CD4-positive, alpha-beta T cell (primary cell): ENCODE measurements around the gene HBM. TPM values are rescaled to one million over a fixed set of nuclear protein-coding genes. Genes with fewer than 3 reads are reported as not detected.
A peak's percentile ranks its signal among the peaks of the same experiment; 100 is the strongest.

ENCODE experiments used
- ATAC-seq: fragments of 200-7000 bp; cut with Tn5 transposase; one replicate; pipeline ENCODE4 v1.10.0; 2022; ENCODE audit warnings: mild to moderate bottlenecking; ENCODE audit not compliant: poor library complexity
- CTCF ChIA-PET: fragments of 350-600 bp; sonication (Branson Sonifier 250); formaldehyde crosslinking; loops from one replicate; lab custom pipeline; 2021; ENCODE audit warnings: antibody characterized with exemption, inconsistent platforms; lab: Charles Lee
- POLR2A ChIA-PET: fragments of 350-600 bp; sonication (Branson Sonifier 250); formaldehyde crosslinking; loops from one replicate; lab custom pipeline; 2021; ENCODE audit warnings: antibody characterized with exemption, inconsistent platforms; lab: Charles Lee
- DNase-seq, 14 experiments: peaks; one replicate each; pipeline ENCODE4 v3.0.0-alpha.2; 2013 to 2020; ENCODE audit warnings: mixed read lengths in 2 of 14
- H3K27ac ChIP-seq, 2 donors: one replicate each; pipeline versions ENCODE4 v1.5.1 to v1.7.0; 2013; ENCODE audit warnings: low read length in 2 of 2, low read depth in 1 of 2, mild to moderate bottlenecking in 1 of 2
- H3K27me3 ChIP-seq, 2 experiments: 1 replicate in 1 of 2; 2 replicates in 1 of 2; pipeline versions ENCODE4 v1.6.1 to v1.7.0; 2013; ENCODE audit warnings: low read length in 2 of 2, control low read depth in 1 of 2, mild to moderate bottlenecking in 1 of 2, moderate library complexity in 1 of 2; ENCODE audit not compliant: insufficient read depth in 2 of 2, control insufficient read depth in 1 of 2
- H3K36me3 ChIP-seq: one replicate; pipeline ENCODE4 v1.6.1; 2013; ENCODE audit warnings: low read length, control low read depth; ENCODE audit not compliant: insufficient read depth
- H3K4me1 ChIP-seq: one replicate; pipeline ENCODE4 v1.6.1; 2013; ENCODE audit warnings: low read length, control low read depth; ENCODE audit not compliant: insufficient read depth
- H3K4me3 ChIP-seq: one replicate; pipeline ENCODE4 v1.5.1; 2013; ENCODE audit warnings: mild to moderate bottlenecking, low read length, moderate library complexity
- H3K9me3 ChIP-seq, 2 experiments: 1 replicate in 1 of 2; 2 replicates in 1 of 2; pipeline versions ENCODE4 v1.6.1 to v1.7.0; 2013; ENCODE audit warnings: low read length in 2 of 2, mild to moderate bottlenecking in 2 of 2, control low read depth in 1 of 2, moderate library complexity in 1 of 2; ENCODE audit not compliant: control insufficient read depth in 1 of 2, insufficient read depth in 1 of 2
- H3K27ac Mint-ChIP-seq: one replicate; pipeline ENCODE4 v1.8.0; 2020; ENCODE audit warnings: mixed read lengths
- H3K27me3 Mint-ChIP-seq: one replicate; pipeline ENCODE4 v1.8.0; 2021; ENCODE audit warnings: mixed read lengths
- H3K36me3 Mint-ChIP-seq: one replicate; pipeline ENCODE4 v1.8.0; 2021; ENCODE audit warnings: low read depth, mixed read lengths
- H3K4me1 Mint-ChIP-seq: one replicate; pipeline ENCODE4 v1.8.0; 2021; ENCODE audit warnings: low read depth, mixed read lengths
- H3K4me3 Mint-ChIP-seq: one replicate; pipeline ENCODE4 v1.8.0; 2020; ENCODE audit warnings: mild to moderate bottlenecking, mixed read lengths
- H3K9me3 Mint-ChIP-seq: one replicate; pipeline ENCODE4 v1.8.0; 2020; ENCODE audit warnings: mixed read lengths
- CTCF ChIP-seq: fragments of 200-600 bp; IDR thresholded peaks from one replicate; pipeline ENCODE4 v1.8.0; 2022; ENCODE audit warnings: antibody characterized with exemption, mild to moderate bottlenecking
- intact Hi-C, 2 experiments: fragments of 100-400 bp; cut with DNase I in 1 of 2; cut with micrococcal nuclease in 1 of 2; formaldehyde crosslinking; loops; one replicate each; pipeline versions ENCODE4 v1.15.1 to v1.9.0; 2023 to 2025; cut with DNase I, micrococcal nuclease
- total RNA-seq, 174 experiments: library from RNA in 2 of 174; stranded (reverse) in 2 of 174; gene quantifications; one replicate each; pipeline ENCODE4 v1.2.3 and lab custom pipeline; 2021 to 2026

HBM gene
- total RNA-seq, 2 experiments from 2014 or later = not detected

GRCh38 chr16:140175-140857 lies 25.5 kb upstream of the HBM start:
- H3K4me1 ChIP-seq = peaks cover 17% of the 10 kb centered on the region
- TF ChIP-seq CTCF = no peak
- ChIA-PET CTCF (no interaction called here), POLR2A (no interaction called here)
- no peak overlapping the region for H3K4me3 ChIP-seq
- DNase-seq (no peak), ATAC-seq (no peak)
- Mint-ChIP-seq H3K4me1 (peaks cover 11% of the 10 kb centered on the region), H3K27ac (no peak overlapping the region), H3K4me3 (peak overlapping the region; percentile 68), H3K36me3 (no peaks in the 10 kb centered on the region), H3K27me3 (peaks cover 6% of the 10 kb centered on the region), H3K9me3 (no peaks in the 10 kb centered on the region)
- H3K9me3 ChIP-seq = no peaks in the 10 kb centered on the region
- peaks cover 0 to 2% of the 10 kb centered on the region in 2 experiments for H3K27me3 ChIP-seq
- H3K27ac ChIP-seq = no peak overlapping the region
- H3K36me3 ChIP-seq = no peaks in the 10 kb centered on the region
- intact Hi-C loops = no loop called here

- H3K27me3 Mint-ChIP-seq = peaks cover 6% of the 10 kb centered on the region
- Histone ChIP-seq H3K27ac (no peak overlapping the region), H3K27me3 (peaks cover 0 to 2% of the 10 kb centered on the region in 2 experiments), H3K9me3 (no peaks in the 10 kb centered on the region), H3K4me3 (no peak overlapping the region), H3K4me1 (peaks cover 12% of the 10 kb centered on the region), H3K36me3 (no peaks in the 10 kb centered on the region)
- POLR2A ChIA-PET = no interaction called here
- ATAC-seq (no peak), DNase-seq (no peak)
- no peak for TF ChIP-seq CTCF
- peaks cover 4% of the 10 kb centered on the region for H3K4me1 Mint-ChIP-seq
- no peak overlapping the region for H3K27ac Mint-ChIP-seq
- CTCF ChIA-PET = no interaction called here
- no peaks in the 10 kb centered on the region for H3K9me3 Mint-ChIP-seq
- no peaks in the 10 kb centered on the region for H3K36me3 Mint-ChIP-seq
- intact Hi-C loops = no loop called here
- no peak overlapping the region for H3K4me3 Mint-ChIP-seq
Measured at GRCh38 chr16:142405-142967, 23.3 kb upstream of the HBM start.

GRCh38 chr16:143047-143446 lies 22.7 kb upstream of the HBM start:
- H3K36me3 Mint-ChIP-seq = no peaks in the 10 kb centered on the region
- Histone ChIP-seq H3K9me3 (no peaks in the 10 kb centered on the region), H3K4me1 (peaks cover 7% of the 10 kb centered on the region), H3K4me3 (no peak overlapping the region), H3K27ac (no peak overlapping the region), H3K27me3 (peaks cover 0 to 2% of the 10 kb centered on the region in 2 experiments), H3K36me3 (no peaks in the 10 kb centered on the region)
- H3K27ac Mint-ChIP-seq = no peak overlapping the region
- CTCF ChIA-PET = no interaction called here
- no peak overlapping the region for H3K4me3 Mint-ChIP-seq
- POLR2A ChIA-PET = no interaction called here
- ATAC-seq = no peak
- intact Hi-C loops = no loop called here
- H3K27me3 Mint-ChIP-seq = peaks cover 6% of the 10 kb centered on the region
- H3K9me3 Mint-ChIP-seq = no peaks in the 10 kb centered on the region
- TF ChIP-seq CTCF = no peak
- DNase-seq = no peak
- peaks cover 4% of the 10 kb centered on the region for H3K4me1 Mint-ChIP-seq
